ENCODE measurements around the gene ATP2C2.

DNA sequence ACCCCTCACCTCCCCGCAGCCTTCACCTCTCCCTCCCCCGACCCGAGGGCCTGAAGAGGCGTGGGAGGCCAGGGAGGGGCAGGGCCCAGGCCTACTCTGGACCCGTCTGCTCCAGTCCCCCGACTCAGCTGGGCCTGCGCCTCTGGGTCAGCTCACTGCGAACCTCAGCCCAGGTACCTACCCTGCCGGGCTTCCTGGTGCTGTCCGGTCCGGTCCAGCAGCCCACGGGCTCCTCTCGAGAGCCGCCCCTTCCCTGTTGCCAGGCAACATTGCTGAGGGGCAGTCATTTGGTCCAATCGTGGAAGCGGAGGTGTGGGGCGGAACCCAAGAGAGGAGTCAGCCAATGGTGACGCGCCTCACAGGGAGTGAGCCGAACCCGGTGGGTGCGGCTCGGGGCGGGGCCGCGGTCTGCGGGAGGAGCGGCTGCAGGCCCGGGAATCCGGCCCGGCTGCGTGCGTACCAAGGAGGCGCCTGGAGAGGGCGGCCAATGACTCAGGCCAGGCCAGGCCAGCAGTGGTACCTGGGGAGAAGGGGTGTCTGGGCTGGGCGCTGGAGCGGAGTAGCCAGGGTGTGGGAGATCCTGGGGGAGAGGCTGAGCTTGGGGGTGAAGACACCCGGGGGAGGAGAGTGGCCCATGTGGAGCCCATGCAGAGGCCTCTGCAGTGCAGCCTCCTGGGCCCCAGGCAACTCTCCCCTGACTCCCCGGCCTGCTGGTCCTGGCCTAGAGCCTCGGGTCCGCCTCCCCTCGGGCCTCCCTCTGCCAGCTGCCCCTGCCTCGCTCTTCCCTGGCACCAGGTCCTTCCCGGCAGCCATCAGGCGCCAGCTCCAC is 136.3 kb downstream of the ATP2C2 start, which contains the start of gene MEAK7:
- TF ChIP-seq, protein P1, sequence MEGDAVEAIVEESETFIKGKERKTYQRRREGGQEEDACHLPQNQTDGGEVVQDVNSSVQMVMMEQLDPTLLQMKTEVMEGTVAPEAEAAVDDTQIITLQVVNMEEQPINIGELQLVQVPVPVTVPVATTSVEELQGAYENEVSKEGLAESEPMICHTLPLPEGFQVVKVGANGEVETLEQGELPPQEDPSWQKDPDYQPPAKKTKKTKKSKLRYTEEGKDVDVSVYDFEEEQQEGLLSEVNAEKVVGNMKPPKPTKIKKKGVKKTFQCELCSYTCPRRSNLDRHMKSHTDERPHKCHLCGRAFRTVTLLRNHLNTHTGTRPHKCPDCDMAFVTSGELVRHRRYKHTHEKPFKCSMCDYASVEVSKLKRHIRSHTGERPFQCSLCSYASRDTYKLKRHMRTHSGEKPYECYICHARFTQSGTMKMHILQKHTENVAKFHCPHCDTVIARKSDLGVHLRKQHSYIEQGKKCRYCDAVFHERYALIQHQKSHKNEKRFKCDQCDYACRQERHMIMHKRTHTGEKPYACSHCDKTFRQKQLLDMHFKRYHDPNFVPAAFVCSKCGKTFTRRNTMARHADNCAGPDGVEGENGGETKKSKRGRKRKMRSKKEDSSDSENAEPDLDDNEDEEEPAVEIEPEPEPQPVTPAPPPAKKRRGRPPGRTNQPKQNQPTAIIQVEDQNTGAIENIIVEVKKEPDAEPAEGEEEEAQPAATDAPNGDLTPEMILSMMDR (tag by site-specific recombination; IDR thresholded peaks at IDR 0.05): peak; percentile 52
- TF ChIP-seq OVOL3 (tag by site-specific recombination; IDR thresholded peaks at IDR 0.05): no peak
- no peak for TF ChIP-seq OSR2 (tag by site-specific recombination; IDR thresholded peaks at IDR 0.05)
- TF ChIP-seq, protein P2, sequence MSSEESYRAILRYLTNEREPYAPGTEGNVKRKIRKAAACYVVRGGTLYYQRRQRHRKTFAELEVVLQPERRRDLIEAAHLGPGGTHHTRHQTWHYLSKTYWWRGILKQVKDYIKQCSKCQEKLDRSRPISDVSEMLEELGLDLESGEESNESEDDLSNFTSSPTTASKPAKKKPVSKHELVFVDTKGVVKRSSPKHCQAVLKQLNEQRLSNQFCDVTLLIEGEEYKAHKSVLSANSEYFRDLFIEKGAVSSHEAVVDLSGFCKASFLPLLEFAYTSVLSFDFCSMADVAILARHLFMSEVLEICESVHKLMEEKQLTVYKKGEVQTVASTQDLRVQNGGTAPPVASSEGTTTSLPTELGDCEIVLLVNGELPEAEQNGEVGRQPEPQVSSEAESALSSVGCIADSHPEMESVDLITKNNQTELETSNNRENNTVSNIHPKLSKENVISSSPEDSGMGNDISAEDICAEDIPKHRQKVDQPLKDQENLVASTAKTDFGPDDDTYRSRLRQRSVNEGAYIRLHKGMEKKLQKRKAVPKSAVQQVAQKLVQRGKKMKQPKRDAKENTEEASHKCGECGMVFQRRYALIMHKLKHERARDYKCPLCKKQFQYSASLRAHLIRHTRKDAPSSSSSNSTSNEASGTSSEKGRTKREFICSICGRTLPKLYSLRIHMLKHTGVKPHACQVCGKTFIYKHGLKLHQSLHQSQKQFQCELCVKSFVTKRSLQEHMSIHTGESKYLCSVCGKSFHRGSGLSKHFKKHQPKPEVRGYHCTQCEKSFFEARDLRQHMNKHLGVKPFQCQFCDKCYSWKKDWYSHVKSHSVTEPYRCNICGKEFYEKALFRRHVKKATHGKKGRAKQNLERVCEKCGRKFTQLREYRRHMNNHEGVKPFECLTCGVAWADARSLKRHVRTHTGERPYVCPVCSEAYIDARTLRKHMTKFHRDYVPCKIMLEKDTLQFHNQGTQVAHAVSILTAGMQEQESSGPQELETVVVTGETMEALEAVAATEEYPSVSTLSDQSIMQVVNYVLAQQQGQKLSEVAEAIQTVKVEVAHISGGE (tag by site-specific recombination; conservative IDR thresholded peaks at IDR 0.05; ENCODE audit: low read depth): peak; percentile 36; the same call in 1 of the 2 replicates
- TF ChIP-seq, protein P3, sequence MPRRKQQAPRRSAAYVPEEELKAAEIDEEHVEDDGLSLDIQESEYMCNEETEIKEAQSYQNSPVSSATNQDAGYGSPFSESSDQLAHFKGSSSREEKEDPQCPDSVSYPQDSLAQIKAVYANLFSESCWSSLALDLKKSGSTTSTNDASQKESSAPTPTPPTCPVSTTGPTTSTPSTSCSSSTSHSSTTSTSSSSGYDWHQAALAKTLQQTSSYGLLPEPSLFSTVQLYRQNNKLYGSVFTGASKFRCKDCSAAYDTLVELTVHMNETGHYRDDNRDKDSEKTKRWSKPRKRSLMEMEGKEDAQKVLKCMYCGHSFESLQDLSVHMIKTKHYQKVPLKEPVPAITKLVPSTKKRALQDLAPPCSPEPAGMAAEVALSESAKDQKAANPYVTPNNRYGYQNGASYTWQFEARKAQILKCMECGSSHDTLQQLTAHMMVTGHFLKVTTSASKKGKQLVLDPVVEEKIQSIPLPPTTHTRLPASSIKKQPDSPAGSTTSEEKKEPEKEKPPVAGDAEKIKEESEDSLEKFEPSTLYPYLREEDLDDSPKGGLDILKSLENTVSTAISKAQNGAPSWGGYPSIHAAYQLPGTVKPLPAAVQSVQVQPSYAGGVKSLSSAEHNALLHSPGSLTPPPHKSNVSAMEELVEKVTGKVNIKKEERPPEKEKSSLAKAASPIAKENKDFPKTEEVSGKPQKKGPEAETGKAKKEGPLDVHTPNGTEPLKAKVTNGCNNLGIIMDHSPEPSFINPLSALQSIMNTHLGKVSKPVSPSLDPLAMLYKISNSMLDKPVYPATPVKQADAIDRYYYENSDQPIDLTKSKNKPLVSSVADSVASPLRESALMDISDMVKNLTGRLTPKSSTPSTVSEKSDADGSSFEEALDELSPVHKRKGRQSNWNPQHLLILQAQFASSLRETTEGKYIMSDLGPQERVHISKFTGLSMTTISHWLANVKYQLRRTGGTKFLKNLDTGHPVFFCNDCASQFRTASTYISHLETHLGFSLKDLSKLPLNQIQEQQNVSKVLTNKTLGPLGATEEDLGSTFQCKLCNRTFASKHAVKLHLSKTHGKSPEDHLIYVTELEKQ (tag by site-specific recombination; IDR thresholded peaks at IDR 0.05; ENCODE audit: borderline replicate concordance): no peak
- no peak for TF ChIP-seq ZNF654 (tag by site-specific recombination; IDR thresholded peaks at IDR 0.05; ENCODE audit: low read depth)
- TF ChIP-seq ZBTB48 (tag by site-specific recombination; IDR thresholded peaks at IDR 0.05): no peak
- TF ChIP-seq ZNF426 (tag by site-specific recombination; IDR thresholded peaks at IDR 0.05): no peak
- TF ChIP-seq ZNF624 (tag by site-specific recombination; IDR thresholded peaks at IDR 0.05): no peak
- no peak for TF ChIP-seq ZNF324 (tag by site-specific recombination; IDR thresholded peaks at IDR 0.05)
- no peak for TF ChIP-seq ZNF558 (tag by site-specific recombination; IDR thresholded peaks at IDR 0.05)
- TF ChIP-seq ZNF121 (tag by site-specific recombination; IDR thresholded peaks at IDR 0.05): no peak

Data from HEK293 (cell line).